HG03439 (cell line): Measurements from ENCODE around the gene ADAD2.

Experiments used
- ATAC-seq: cut with Tn5 transposase; IDR thresholded peaks from one replicate; pipeline ENCODE4 v1.9.1; 2021; ENCODE audit warnings: mild to moderate bottlenecking, moderate library complexity; ENCODE audit not compliant: unreplicated experiment

Gene ADAD2

DNA sequence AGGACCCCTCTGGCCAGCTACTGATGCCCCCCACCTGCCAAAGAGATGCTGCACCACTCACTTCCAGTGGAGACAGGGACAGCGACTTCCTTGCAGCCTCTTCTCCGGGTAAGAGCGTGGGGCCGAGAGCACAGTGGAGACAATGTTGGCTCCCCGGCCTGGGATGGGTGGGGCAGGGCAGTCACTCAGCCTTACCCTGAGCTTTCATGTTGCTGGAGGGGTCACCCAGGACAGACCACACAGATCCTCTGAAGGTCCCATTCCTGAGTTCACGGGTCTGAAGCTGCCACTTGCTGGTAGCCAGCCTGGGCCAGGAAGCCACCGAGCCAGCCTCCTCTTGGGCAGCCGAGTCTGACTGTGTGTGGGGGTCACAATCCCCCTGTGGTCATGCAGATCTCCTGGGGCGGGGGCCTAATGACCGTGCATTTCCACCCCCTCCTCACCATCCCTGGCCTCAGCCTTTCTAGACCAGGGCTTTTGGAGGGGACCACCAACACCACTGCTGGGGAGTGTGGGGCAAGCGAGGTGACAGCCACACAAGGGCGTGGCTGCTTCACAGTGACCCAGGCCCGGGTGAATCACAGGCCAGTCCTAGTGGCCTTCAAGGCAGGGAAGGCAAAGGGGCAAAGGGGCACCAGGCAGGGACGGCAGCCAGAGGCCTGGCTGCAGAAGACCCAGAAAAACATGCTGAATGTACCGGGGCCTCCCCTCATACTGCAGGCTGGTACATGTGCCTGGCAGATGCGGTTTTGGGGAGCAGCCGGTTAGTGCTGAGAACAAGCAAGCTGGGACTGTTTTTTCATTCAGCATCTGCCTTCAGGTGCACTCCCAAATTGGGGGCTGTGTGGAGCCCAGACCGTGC is 14.5 kb upstream of the ADAD2 start:
- no peak for ATAC-seq

DNA sequence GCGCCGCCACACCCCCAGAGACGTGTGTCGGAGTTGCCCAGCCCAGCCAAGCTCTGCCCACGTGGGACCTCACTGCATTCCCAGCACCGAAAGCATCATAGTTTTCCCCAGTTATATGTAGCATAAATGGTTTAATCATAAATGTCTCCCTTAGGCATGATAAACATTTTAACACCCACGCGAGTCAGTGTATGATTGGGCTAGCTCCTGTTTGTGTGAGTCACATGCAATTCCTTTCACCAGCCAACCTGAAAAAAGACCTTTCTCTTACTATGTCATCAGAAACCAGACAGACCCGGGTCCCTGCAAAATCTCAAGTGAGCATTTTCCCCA is 13.2 kb upstream of the ADAD2 start:
- no peak for ATAC-seq

DNA sequence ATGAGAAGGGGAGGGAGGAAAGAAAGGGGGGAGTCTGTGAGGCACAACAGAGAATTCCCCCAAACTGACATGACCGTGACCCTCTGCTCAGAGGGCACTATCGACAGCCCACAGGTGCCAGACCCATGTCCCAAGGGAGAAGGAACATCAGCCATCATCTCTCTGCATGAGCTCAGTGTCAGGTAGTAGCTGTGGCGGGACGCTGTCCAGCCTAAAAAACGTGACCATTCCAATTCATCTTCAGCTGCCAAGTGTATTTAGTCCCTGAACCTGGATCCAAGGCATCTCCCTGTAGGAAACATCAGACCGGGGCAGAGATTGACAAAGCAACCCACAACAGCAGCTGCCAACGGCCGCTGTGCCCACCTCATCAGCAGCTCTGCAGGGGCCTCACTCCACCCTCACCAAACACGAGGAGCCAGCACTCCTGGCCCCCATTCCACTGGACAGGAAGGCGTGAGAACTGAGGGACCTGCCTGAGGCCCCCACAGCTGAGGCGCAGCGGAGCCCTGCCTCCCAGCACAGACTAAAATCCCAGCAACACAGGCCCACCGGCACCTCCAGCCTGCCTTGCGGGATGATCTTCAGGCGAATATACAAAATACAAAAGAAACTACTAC is 12.7 kb upstream of the ADAD2 start:
- ATAC-seq = no peak

DNA sequence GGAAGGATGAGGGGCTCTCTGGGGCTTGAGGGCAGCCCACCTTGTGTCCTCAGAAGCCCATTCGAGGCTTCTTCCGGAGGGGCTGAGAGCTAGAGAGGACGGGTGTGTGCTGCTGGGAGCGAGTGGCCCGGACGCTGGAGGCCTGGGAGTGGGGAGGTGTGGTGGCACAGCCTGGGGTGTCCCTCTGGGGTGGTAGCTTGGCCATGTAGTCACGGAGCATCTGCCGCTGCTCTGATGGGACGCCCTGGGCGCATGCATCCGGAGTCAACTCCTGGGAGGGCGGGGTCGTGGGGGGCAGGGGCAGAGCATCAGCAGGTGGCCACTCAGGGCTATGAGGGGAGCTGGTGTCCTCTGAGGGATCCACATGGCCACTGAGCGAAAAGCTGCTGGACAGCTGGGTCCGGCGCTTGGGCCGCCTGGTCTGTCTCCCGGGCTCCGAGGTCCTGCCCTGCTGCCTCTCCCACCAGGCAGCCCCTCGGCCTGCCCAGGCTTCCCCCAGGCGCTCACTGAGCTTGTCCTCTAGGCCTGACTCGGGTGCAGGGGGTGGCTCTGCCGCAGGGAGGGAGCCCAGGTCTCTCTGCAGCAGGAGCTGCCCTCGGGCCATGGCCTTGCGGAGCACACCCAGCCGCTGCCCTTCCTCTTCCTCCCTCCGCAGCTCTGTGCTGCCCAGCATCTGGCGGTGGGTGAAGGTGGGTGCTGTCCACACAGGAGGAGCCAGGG is 11.9 kb upstream of the ADAD2 start:
- ATAC-seq = no peak

DNA sequence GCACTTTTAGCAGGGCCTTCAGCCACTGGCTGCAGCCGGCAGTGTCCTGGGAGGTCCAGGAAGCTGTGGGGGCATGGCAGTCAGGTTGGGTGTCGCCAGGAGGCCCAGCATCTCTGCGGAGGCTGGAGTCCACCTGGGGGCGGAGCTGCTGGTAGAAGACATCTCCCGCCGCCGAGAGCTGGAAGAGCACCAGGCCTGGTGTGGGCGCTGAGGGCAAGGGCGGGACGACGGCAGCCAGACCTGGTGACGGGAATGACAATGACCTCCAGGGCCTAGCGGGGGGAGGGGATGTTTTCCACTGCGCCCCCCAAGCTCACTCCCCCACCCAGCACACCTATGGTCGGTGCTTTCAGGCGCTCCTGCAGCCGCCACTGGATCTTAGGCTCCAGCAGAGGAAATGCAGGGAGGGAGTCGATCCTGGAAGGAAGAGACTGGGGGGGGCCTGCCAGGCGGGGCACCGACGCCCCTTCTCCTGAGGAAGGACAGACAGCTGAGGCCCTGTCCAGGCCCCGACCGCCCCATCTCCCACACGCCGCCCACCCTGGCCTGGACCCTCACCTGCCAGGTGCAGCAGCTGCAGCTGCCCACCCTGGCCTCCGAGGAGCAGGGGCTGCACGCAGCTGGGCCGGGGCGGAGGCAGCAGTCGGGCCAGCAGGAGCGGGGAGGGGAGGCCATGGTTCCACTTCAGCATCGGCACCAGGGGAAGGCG is 11.2 kb upstream of the ADAD2 start:
- ATAC-seq = no peak

DNA sequence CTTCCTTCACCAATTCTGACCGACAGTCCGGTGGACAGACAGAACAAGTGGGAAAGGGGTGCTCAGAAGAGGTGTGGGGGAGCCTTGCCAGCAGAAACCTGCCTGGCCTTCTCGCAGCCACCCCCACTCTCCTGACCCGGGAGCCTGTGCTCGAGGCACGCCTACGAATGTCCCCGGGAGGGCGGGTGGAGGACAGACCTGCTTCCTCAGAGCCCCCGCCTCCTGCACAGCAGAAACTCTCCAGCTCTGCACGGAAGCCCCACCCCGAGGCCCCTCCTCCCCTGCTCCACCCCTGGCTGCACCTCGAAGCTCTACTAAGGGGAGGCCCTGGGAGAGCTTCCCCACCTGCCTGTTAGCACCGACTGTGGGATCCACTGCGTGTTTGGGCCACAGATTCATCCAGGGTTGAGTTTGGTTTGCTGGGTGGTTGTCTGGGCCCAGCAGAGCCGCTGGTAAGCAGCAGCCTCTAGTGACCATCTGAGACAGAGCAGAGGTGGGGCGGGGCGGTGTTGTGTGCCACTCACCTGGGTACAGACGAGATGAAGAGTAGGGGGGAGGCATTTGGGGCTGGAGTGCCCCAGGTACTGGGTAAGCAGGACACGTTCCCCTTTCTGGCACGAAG is 10.3 kb upstream of the ADAD2 start:
- no peak for ATAC-seq

DNA sequence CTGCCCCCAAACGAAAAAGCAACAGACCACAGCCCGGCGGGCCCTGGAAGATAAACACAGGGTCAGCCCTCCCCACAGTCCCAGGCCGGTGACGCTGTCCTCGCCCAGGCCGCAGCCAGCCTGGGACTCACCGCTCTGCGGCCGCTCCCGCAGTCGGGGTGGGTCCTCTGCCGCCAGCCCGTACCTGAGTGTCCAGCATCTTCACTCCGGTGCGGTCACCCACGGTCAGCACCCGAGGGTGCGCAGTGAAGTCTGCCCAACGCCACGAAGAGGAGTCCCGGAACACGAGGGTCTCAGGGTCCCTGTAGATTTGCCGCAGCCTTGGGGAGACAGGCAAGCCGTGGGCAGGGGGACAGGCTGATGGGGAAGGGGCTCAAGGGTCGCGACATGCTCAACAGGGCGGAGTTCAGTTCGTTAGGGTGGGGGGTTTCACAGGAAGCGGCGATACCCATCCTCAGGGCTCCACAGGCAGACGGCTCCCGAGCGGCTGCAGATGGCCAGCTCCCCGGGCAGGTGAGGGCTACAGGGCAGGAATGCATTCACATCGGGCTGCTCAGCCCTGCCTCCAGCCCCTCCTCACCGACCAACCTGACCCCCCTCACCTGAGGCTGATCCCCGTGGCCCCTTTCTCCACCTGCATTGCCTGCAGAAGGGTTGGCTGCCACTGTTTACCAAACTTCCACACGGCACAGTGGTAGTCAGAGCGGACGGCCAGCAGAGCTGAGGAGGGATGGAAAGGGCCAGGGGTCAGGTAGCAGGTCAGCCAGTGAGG is 9.6 kb upstream of the ADAD2 start:
- ATAC-seq = no peak

DNA sequence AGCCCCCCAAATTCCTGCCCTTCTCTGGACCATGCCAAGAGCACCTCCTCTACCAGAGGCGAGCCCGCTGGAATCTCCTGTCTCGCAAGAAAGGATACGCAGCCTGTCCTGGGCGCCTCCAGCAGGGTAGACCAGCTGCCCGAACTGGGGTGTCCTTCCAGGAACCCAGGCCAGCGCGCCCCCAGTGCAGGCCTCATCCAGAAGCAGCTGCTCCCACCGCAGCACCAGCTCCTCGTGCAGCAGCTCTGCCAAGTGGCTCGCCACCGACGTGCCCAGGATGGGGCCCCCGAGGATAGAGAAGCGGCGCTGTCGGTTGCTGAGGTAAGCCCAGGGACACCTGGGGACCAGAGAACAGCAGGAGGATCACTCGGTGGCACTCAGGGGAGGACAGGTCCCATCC is 8.9 kb upstream of the ADAD2 start:
- no peak for ATAC-seq

DNA sequence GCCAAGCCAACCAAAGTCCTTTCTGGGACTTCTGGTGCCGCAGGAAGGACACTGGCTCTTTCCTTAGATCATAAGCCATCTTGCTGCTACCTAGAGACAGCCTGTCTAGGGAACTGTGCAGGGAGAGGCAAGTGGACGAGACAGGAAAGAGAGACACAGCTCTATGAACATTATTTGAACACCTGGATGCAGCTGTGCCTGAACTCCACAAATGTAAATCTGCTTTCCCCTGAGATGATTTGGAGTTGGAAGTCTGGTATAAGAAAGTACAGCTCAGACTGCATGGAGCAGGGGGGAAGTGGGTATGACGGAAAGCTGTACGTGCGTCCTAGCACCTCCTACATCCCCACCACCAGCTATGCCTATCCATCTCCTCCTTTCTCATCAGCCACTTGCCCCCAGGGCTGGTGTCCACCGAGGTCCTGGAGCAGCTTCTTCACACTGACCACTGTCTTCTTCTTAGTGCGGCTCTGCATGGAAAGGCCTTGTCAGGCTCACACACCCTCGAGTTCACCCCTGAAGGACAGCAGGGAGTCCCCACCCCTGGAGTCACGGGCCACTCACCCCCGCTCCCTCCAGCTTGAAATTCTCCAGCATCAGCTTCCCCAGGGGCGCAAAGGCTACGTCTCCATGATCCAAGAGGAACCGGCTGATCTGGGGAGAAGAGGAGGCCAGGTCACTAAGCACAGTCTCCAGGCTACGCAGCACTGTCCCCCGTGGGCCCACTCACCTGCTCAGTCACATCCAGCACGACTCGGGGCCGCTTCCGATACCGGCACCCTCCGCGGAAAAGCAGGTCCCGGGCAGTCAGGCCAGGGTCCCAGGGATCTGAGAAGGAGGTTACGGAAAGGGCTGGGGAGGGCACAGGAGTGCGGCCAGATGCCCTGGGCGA is 8.0 kb upstream of the ADAD2 start:
- ATAC-seq = no peak

DNA sequence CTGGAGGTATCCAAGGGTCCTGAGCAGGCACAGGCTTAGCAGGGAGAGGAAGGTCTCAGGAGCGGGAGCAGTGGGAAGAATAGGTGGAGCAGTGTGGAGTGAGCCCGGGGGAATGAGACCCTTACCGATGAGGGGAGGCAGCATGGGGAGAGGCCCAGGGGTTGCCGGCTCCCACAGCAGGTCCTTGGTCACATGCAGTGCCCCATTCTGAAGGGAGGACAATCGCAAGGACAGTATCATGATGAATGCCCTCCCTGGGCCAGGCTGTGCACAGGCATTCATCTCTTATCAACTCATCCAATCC is 7.4 kb upstream of the ADAD2 start:
- no peak for ATAC-seq

DNA sequence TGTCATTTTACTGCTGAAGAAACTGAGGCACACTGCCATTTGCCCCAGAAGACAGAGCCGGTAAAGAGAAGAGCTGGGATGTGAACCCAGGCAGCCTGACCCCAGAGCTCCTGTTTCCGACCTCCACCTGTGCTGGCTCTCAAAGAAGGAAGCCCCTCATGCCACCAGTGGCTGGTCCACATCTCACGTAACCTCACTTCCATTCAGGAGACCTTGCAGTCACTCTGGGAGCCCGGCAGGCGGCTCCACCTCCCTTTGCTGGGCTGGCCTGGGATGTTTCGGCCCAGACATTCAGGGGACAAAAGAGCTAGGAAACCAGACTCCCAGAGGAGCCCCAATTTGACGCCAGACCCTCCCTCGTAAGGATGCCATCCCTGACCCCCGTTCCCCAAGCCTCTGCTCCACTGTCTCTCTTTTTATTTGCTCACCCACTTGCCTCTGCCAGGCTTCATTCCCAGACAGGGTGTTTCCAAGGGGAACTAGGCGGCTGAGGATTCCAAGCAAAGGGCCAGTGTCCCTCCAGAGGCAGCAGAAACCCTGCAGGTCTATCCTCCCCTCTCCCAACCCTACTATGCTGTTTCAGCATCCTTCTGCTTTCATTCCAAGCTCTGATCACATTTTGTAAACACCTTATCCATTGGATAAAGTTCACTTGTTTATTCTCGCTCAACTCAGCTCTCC is 6.9 kb upstream of the ADAD2 start:
- no peak for ATAC-seq

DNA sequence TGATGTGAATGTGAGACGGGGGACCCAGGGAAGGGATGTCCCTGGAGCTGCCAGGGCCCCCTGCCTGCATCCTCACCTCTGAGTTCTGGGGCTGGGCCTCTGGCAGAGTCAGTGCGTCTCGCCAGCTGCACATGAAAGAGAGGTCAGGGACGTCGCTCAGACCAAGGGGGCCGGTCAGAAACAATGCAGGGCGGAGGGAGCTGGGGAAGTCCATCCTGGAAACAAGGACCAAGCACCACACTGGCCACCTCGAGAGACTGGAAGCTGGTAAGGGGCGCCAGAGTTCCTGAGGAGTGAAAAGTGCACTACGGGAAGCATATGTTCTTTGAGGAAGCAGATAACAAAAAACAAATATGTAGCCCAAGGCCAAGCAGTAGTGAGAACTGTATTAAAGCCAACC is 6.2 kb upstream of the ADAD2 start:
- no peak for ATAC-seq

DNA sequence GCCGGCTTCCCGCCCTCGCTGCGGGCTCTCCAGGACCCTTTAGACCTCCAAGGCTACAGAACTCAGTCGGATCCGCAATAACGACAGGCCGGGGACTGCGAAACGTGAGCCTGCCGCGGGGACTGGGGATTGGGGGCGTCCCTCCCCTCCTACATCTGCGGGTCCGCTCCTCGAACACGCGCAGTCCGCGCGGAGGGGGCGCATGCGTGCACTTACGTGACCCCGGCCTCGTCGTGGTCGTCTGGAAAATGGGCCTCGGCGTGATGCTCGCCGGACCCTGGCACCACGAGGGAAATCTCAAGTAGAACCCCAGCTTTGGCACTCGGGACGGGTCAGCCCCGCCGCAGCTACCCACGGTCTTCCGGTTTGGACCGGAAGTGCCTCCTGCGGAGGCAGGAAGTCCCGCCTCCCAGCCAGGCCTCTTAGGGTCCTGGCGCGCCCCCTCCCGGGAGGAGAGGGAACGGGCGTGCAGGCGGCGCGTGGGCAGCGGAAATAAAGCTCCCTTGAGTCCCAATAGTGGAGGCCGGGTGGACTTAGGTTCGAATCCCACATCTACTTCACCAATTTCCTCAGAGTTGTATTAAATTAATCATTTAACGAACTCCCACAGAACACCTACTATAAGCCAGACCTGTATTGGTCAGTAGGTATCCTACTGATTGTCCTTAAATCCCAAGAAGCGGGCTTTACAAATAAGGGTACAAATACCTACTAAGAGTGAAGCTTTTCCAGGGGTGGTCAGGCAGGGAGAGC is 4.1 kb upstream of the ADAD2 start, which contains the start of gene TAF1C:
Gene TAF1C (minus strand): TSS at position 373 of the 753 bp plus-strand sequence. CDS start 2,069 bp downstream, outside the sequence.
- ATAC-seq = peak; percentile 86

DNA sequence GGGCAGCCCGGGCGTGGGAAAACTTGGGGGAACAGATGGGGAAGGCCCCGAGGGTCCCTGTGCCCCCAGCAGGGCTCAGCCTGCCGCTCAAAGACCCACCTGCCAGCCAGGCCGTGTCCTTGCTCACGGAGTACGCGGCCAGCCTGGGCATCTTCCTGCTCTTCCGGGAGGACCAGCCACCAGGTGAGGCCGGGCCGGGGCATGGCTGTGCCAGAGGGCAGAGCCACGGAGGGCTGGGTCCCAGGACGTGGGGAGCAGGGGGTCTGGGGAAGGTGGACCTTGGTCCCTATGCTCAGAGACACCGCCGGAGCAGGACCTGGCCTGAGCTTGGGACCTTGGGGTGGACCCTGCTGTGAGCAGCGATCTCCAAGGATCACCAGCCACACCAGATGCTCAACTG is 509 bp downstream of the ADAD2 start:
- no peak for ATAC-seq

DNA sequence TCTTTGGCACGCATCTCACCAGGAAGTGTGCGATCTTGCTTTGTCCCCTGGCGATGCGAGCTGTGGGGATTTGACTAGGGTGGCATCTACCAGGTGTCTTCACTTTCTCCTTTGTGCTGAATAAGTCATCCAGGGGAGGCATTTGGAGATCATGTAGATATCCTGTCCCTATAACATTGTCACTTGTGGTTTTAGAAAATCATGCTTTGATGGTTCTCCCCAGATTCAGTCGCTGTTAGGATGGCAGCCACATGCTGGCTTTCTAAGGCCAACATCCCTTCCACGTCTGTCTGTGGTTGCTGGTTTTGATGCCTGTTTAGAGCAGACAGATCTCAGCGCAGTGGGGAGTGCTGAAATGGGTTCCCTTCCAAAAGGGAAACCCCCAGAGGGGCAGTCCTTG is 2.5 kb downstream of the ADAD2 start:
- no peak for ATAC-seq

DNA sequence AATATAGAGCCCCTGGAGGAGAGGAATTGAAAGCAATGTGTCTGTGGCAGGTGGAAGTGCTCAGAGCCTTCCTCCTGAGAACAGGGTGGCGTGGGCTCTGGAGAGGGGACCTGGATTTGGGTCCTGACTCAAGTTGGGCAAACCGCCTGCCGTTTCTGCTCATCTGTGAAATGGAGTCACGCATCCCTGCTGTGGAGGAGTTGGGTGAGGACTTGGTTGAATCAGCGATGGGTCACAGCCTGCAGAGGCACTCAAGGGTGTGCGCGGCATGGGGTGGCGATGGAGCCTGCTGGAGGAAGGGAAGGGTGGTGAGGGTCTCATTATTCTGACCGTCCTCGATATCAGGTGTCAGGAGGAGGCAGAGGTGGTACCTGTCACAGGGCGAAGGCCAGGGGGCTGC is 3.1 kb downstream of the ADAD2 start:
- no peak for ATAC-seq

DNA sequence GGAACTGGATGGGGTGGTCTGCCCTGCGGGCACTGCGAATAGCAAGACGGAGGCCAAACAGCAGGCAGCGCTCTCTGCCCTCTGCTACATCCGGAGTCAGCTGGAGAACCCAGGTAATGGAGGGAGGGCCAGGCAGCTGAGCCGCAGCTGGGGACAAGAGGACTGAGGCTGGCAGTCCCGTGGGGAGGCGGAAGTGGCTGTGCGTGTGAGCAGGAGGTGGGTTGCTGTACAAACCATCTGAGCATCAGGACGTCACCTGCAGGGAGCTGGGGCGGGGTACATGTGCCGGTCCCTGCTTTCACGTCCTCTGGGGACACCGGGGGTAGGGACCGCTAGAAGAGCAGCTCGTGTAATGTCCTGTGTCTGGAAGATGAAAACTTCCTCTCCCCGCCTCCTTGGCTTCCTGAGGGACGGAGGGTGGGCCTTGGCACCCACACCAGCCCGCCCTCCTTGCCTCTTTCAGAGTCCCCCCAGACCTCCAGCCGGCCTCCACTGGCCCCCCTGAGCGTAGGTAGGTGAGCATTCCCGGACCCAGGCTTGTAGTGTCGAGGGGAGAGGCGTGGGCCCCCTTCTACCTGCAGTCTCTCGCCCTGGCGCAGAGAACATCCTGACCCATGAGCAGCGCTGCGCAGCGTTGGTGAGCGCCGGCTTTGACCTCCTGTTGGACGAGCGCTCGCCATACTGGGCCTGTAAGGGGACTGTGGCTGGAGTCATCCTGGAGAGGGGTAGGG is 3.7 kb downstream of the ADAD2 start:
- ATAC-seq = no peak
